IMR-90 (cell line): ENCODE data around the gene DLX3. TPM values are rescaled to one million over a fixed set of nuclear protein-coding genes. Genes with fewer than 3 reads are reported as not detected.

Source experiments
- ATAC-seq: fragments of 200-7000 bp; cut with Tn5 transposase; 2 replicates; pipeline ENCODE4 v1.9.1; 2020; ENCODE audit warnings: low read depth, mild to moderate bottlenecking, moderate library complexity
- BruUV-seq: library from RNA; stranded (reverse); fragments of 400-500 nt; replicated peaks from 2 replicates; lab custom pipeline; 2021; lab: Mats Ljungman, UMichigan
- CTCF ChIA-PET: fragments of 300-600 bp; formaldehyde crosslinking; extraction: SDS; loops from one replicate; lab custom pipeline; 2021; ENCODE audit warnings: antibody characterized with exemption; lab: Yijun Ruan, JAX
- POLR2A ChIA-PET: fragments of 300-600 bp; sonication (Branson Sonifier 250); formaldehyde crosslinking; loops from one replicate; lab custom pipeline; 2022; ENCODE audit warnings: antibody characterized with exemption; ENCODE audit not compliant: unreplicated experiment; lab: Charles Lee
- DNase-seq: peaks from one replicate; pipeline ENCODE4 v3.0.0; 2013
- H2AFZ ChIP-seq: replicated peaks from 2 replicates; pipeline ENCODE3; 2013; ENCODE audit warnings: low read length, mild to moderate bottlenecking; ENCODE audit not compliant: poor library complexity
- H2AK5ac ChIP-seq: 2 replicates; pipeline ENCODE4 v1.6.1; 2013; ENCODE audit warnings: low read depth, low read length, inconsistent platforms
- H2AK9ac ChIP-seq: replicated peaks from 2 replicates; pipeline ENCODE3; 2013; ENCODE audit warnings: mild to moderate bottlenecking, low read depth, low read length, moderate library complexity; ENCODE audit not compliant: poor library complexity
- H2BK120ac ChIP-seq: 2 replicates; pipeline ENCODE4 v1.6.1; 2013; ENCODE audit warnings: low read depth, low read length, inconsistent platforms
- H2BK15ac ChIP-seq: 3 replicates; pipeline ENCODE4 v1.6.1; 2013; ENCODE audit warnings: low read depth, low read length, inconsistent platforms
- H2BK20ac ChIP-seq: 2 replicates; pipeline ENCODE4 v1.6.1; 2013; ENCODE audit warnings: low read depth, mild to moderate bottlenecking, inconsistent platforms, low read length, moderate library complexity
- H2BK5ac ChIP-seq: 2 replicates; pipeline ENCODE4 v1.6.1; 2013; ENCODE audit warnings: mild to moderate bottlenecking, low read depth, low read length, inconsistent platforms; ENCODE audit not compliant: poor library complexity, severe bottlenecking
- H3K14ac ChIP-seq: replicated peaks from 2 replicates; pipeline ENCODE4 v1.6.1; 2013; ENCODE audit warnings: low read depth, low read length, inconsistent platforms
- H3K18ac ChIP-seq: 2 replicates; pipeline ENCODE4 v1.6.1; 2013; ENCODE audit warnings: low read depth, low read length, control low read depth
- H3K23ac ChIP-seq: 2 replicates; pipeline ENCODE4 v1.6.1; 2013; ENCODE audit warnings: low read depth, low read length, inconsistent platforms
- H3K27ac ChIP-seq: 2 replicates; pipeline ENCODE4 v1.5.1; 2013; ENCODE audit warnings: mild to moderate bottlenecking, control low read depth, low read length; ENCODE audit not compliant: insufficient read depth
- H3K27me3 ChIP-seq: 2 replicates; pipeline ENCODE4 v1.6.1; 2013; ENCODE audit warnings: low read length; ENCODE audit not compliant: control insufficient read depth, insufficient read depth
- H3K36me3 ChIP-seq: 2 replicates; pipeline ENCODE4 v1.6.1; 2013; ENCODE audit warnings: low read length, mixed read lengths; ENCODE audit not compliant: control insufficient read depth, insufficient read depth
- H3K4ac ChIP-seq: 2 replicates; pipeline ENCODE4 v1.6.1; 2013; ENCODE audit warnings: low read depth, low read length, inconsistent platforms
- H3K4me1 ChIP-seq: 2 replicates; pipeline ENCODE4 v1.6.1; 2013; ENCODE audit warnings: low read length, mixed read lengths; ENCODE audit not compliant: control insufficient read depth, insufficient read depth
- H3K4me2 ChIP-seq: 2 replicates; pipeline ENCODE4 v1.6.1; 2013; ENCODE audit warnings: low read depth, mild to moderate bottlenecking, control low read depth, low read length, moderate library complexity
- H3K4me3 ChIP-seq: 2 replicates; pipeline ENCODE4 v1.5.1; 2013; ENCODE audit warnings: low read depth, mild to moderate bottlenecking, control low read depth, low read length, moderate library complexity; ENCODE audit not compliant: insufficient read depth
- H3K56ac ChIP-seq: 2 replicates; pipeline ENCODE4 v1.6.1; 2013; ENCODE audit warnings: low read length, inconsistent platforms; ENCODE audit not compliant: insufficient read depth; ENCODE audit errors: extremely low read depth
- H3K79me1 ChIP-seq, 2 experiments: 2 replicates each; pipeline ENCODE4 v1.6.1; 2013; ENCODE audit warnings: low read length in 2 of 2, inconsistent platforms in 1 of 2, low read depth in 1 of 2
- H3K9ac ChIP-seq: 2 replicates; pipeline ENCODE4 v1.6.1; 2013; ENCODE audit warnings: low read depth, low read length, control low read depth
- H3K9me1 ChIP-seq: 2 replicates; pipeline ENCODE4 v1.6.1; 2013; ENCODE audit warnings: low read length, inconsistent platforms; ENCODE audit not compliant: insufficient read depth
- H3K9me3 ChIP-seq: 2 replicates; pipeline ENCODE4 v1.6.1; 2013; ENCODE audit warnings: low read length; ENCODE audit not compliant: control insufficient read depth, insufficient read depth
- H4K20me1 ChIP-seq: 2 replicates; pipeline ENCODE4 v1.6.1; 2013; ENCODE audit warnings: low read length, inconsistent platforms; ENCODE audit not compliant: insufficient read depth
- H4K5ac ChIP-seq: 2 replicates; pipeline ENCODE4 v1.6.1; 2013; ENCODE audit warnings: mild to moderate bottlenecking, low read depth, low read length, control low read depth
- H4K8ac ChIP-seq, 2 experiments: 2 replicates each; pipeline ENCODE4 v1.6.1; 2013; ENCODE audit warnings: low read depth in 2 of 2, low read length in 2 of 2, control low read depth in 1 of 2, inconsistent platforms in 1 of 2
- H4K91ac ChIP-seq: 2 replicates; pipeline ENCODE4 v1.6.1; 2013; ENCODE audit warnings: low read depth, low read length, inconsistent platforms; ENCODE audit not compliant: insufficient read depth
- BHLHE40 ChIP-seq: fragments of 150-350 bp; IDR thresholded peaks from 2 replicates; pipeline ENCODE4 v1.6.1; 2016; ENCODE audit warnings: mild to moderate bottlenecking, low read depth, low read length
- CEBPB ChIP-seq: IDR thresholded peaks from 2 replicates; pipeline ENCODE4 v1.6.1; 2012; ENCODE audit warnings: low read depth, low read length, improper control_type of control experiment
- CHD1 ChIP-seq: IDR thresholded peaks from 2 replicates; pipeline ENCODE4 v1.6.1; 2012; ENCODE audit warnings: low read depth, low read length, improper control_type of control experiment
- CTCF ChIP-seq: conservative IDR thresholded peaks from 2 replicates; pipeline ENCODE4 v1.5.1; 2012; ENCODE audit warnings: mild to moderate bottlenecking, low read depth, low read length, improper control_type of control experiment
- ELK1 ChIP-seq: fragments of 150-350 bp; IDR thresholded peaks from 2 replicates; pipeline ENCODE4 v1.6.1; 2016; ENCODE audit warnings: low read depth, mild to moderate bottlenecking, low read length, moderate library complexity, borderline replicate concordance
- FOS ChIP-seq: fragments of 150-350 bp; IDR thresholded peaks from 2 replicates; pipeline ENCODE4 v1.6.1; 2016; ENCODE audit warnings: low read depth, low read length
- MAFK ChIP-seq: IDR thresholded peaks from 2 replicates; pipeline ENCODE4 v1.6.1; 2012; ENCODE audit warnings: low read depth, low read length, improper control_type of control experiment
- MAZ ChIP-seq: IDR thresholded peaks from 2 replicates; pipeline ENCODE4 v1.6.1; 2012; ENCODE audit warnings: low read depth, mild to moderate bottlenecking, low read length, improper control_type of control experiment, moderate library complexity, borderline replicate concordance
- MXI1 ChIP-seq: IDR thresholded peaks from 2 replicates; pipeline ENCODE4 v1.6.1; 2012; ENCODE audit warnings: low read depth, mild to moderate bottlenecking, low read length, moderate library complexity, borderline replicate concordance
- NFE2L2 ChIP-seq: fragments of 150-350 bp; IDR thresholded peaks from 2 replicates; pipeline ENCODE4 v1.6.1; 2016; ENCODE audit warnings: low read depth, mild to moderate bottlenecking, low read length
- POLR2A ChIP-seq: IDR thresholded peaks from 2 replicates; pipeline ENCODE4 v1.6.1; 2012; ENCODE audit warnings: mild to moderate bottlenecking, low read depth, low read length
- RAD21 ChIP-seq: IDR thresholded peaks from 2 replicates; pipeline ENCODE4 v1.6.1; 2012; ENCODE audit warnings: low read length, improper control_type of control experiment
- RCOR1 ChIP-seq: IDR thresholded peaks from 2 replicates; pipeline ENCODE4 v1.6.1; 2012; ENCODE audit warnings: mild to moderate bottlenecking, low read length, improper control_type of control experiment; ENCODE audit not compliant: insufficient replicate concordance
- RFX5 ChIP-seq: IDR thresholded peaks from 2 replicates; pipeline ENCODE4 v1.8.0; 2012; ENCODE audit warnings: low read depth, mild to moderate bottlenecking, low read length, moderate library complexity
- SMC3 ChIP-seq: fragments of 150-350 bp; IDR thresholded peaks from 2 replicates; pipeline ENCODE4 v1.6.1; 2016; ENCODE audit warnings: low read depth, mild to moderate bottlenecking, antibody characterized with exemption, low read length, moderate library complexity
- WGBS, 2 experiments: methylation state at CpG; one replicate each; pipeline versions ENCODE4 v1.1.5 to v1.1.7; 2013; ENCODE audit warnings: missing lambda C conversion rate in 2 of 2; ENCODE audit not compliant: insufficient read length in 1 of 2; ENCODE audit errors: extremely low coverage in 2 of 2; 5-methylcytosine and 5-hydroxymethylcytosine counted together
- dilution Hi-C: fragments of 300-500 bp; cut with HindIII; formaldehyde crosslinking; loops from one replicate; pipeline ENCODE4 v1.14.3; 2018; ENCODE audit warnings: low sequenced_read_pairs; ENCODE audit not compliant: unreplicated experiment
- in situ Hi-C: fragments of 300-500 bp; cut with MboI; formaldehyde crosslinking; loops from 3 replicates; pipeline ENCODE4 v1.14.3; 2019; ENCODE audit warnings: low sequenced_read_pairs, inconsistent platforms, mixed read lengths
- intact Hi-C: fragments of 100-400 bp; cut with micrococcal nuclease; formaldehyde crosslinking; loops from 2 replicates; pipeline ENCODE4 v1.10.0; 2022
- polyA plus RNA-seq, 3 experiments: library from polyadenylated mRNA; depleted of rRNA; stranded (reverse); fragments of >200 nt; gene quantifications; 2 replicates each; pipeline ENCODE4 v1.2.3, GENCODE V29; 2012; ENCODE audit warnings: low replicate concordance in 1 of 3
- total RNA-seq: library from RNA; depleted of rRNA; stranded (reverse); fragments of >200 nt; gene quantifications from 2 replicates; pipeline ENCODE4 v1.2.3, GENCODE V29; 2012

The DLX3 gene
- total and polyA plus RNA-seq, 2 of the 4 experiments (the other 2 are of a cell fraction) = not detected

DNA sequence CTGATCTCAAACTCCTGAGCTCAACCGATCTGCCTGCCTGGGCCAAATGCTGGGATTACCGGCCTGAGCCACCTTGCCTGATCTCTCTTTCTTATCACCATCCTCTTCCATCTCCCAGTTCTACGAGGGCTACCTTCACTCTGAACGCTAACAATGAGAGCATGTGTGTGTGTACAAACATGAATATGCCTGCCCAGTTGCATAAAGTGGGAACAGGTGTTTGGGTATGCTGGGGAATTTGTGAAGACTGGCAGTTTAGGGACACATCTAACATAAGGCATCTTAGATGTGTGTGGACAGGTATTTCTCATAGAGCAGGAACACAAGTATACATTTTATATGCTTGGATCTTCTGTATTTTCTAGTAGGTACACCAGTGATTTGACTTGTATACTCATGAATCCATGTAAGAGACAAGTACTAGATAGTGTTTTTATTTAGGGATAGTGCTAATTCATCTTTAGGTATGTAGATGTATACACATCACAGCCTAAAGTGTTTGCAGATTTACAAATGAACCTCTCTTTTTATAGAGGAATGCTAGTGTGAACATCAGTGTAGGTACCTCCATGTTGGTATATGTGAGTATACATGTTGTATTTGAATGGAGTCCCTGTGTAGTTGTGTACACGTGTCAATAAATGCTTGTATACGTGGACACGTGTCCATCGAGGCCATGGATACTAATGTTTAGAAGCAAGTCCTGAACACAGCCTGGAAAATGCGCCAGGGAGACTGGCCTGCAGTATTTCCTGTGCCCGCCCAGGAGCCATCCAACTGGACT is 27.2 kb downstream of the DLX3 start (continued):
- no peak for TF ChIP-seq CHD1
- no peak for TF ChIP-seq CEBPB

- Histone ChIP-seq H2BK20ac (no peak overlapping the region), H2BK120ac (no peak overlapping the region), H3K23ac (no peak overlapping the region), H3K56ac (no peak overlapping the region), H2BK5ac (no peak overlapping the region), H3K36me3 (no peaks in the 10 kb centered on the region), H3K79me1 (no peaks in the 10 kb centered on the region), H3K4me2 (no peak overlapping the region), H2BK15ac (no peak overlapping the region), H3K18ac (no peak overlapping the region), H3K14ac (no peak overlapping the region), H3K27ac (no peak overlapping the region), H3K27me3 (peaks cover 98% of the 10 kb centered on the region), H3K4me1 (no peaks in the 10 kb centered on the region), H4K8ac (no peak overlapping the region), H4K91ac (no peak overlapping the region), H2AK5ac (no peak overlapping the region), H3K9me3 (peaks cover 21% of the 10 kb centered on the region), H3K4me3 (no peak overlapping the region), H2AK9ac (no peak overlapping the region), H3K9me1 (no peaks in the 10 kb centered on the region), H2AFZ (no peak overlapping the region), H4K20me1 (peaks cover 5% of the 10 kb centered on the region), H3K4ac (no peak overlapping the region), H4K5ac (no peak overlapping the region), H3K9ac (no peak overlapping the region)
- in situ Hi-C loops (no loop called here), intact Hi-C loops (no loop called here), dilution Hi-C loops (no loop called here)
- ChIA-PET CTCF (interaction anchor here (1.3 kb wide), 1 partner anchor 15 kb away, joined by 5 read pairs; no protein-coding TSS in a partner anchor), POLR2A (no interaction called here)
- 0% methylated on average over 1 of the region's 3 CpGs; no CpG with 5 or more reads in 1 of the 2 experiments for WGBS, 2 experiments
- no TSS peak for BruUV-seq
- no peak for DNase-seq
- ATAC-seq = no peak
- no peak for TF ChIP-seq CTCF
- TF ChIP-seq RFX5 = no peak
- TF ChIP-seq ELK1 = no peak
- no peak for TF ChIP-seq POLR2A
- TF ChIP-seq CHD1 = no peak
- TF ChIP-seq RCOR1 = no peak
- no peak for TF ChIP-seq RAD21
- TF ChIP-seq MXI1 = no peak
- TF ChIP-seq FOS = no peak
- no peak for TF ChIP-seq SMC3
- no peak for TF ChIP-seq MAFK
- TF ChIP-seq BHLHE40 = no peak
- no peak for TF ChIP-seq MAZ
- TF ChIP-seq NFE2L2 = no peak
These were observed 27.8 kb downstream of the DLX3 start for GRCh38 chr17:49967205-49967604.
